ENCODE results near the gene TNKS1BP1.

DNA sequence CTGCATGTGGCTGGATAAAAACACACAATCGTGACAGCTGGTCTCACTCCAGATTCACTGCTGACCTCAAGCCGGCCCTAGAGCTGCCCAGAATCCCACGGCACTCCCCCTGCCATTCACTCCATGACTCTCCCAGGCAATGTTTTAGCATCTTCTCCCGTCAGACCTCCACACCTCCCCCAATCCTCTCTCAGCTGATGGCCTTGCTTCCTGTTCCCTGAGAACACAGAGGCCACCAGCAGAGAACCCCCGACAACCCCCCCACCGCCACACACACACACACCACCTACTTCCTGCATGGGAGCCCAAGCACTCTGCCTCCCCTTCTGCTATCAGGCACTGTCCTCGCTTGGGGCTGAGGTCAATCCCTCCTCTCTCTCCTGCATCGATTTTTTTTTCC lies 9.3 kb downstream of the TNKS1BP1 start:
- TF ChIP-seq NR2C2 (CRISPR knock-in tag; IDR thresholded peaks at IDR 0.05) (no peak), ZNF317 (CRISPR knock-in tag; IDR thresholded peaks at IDR 0.05; ENCODE audit: borderline replicate concordance, low read depth) (no peak), EMX1 (CRISPR knock-in tag; IDR thresholded peaks at IDR 0.05) (no peak), ZNF121 (CRISPR knock-in tag; IDR thresholded peaks at IDR 0.05) (no peak)
- TF ChIP-seq, protein P1, sequence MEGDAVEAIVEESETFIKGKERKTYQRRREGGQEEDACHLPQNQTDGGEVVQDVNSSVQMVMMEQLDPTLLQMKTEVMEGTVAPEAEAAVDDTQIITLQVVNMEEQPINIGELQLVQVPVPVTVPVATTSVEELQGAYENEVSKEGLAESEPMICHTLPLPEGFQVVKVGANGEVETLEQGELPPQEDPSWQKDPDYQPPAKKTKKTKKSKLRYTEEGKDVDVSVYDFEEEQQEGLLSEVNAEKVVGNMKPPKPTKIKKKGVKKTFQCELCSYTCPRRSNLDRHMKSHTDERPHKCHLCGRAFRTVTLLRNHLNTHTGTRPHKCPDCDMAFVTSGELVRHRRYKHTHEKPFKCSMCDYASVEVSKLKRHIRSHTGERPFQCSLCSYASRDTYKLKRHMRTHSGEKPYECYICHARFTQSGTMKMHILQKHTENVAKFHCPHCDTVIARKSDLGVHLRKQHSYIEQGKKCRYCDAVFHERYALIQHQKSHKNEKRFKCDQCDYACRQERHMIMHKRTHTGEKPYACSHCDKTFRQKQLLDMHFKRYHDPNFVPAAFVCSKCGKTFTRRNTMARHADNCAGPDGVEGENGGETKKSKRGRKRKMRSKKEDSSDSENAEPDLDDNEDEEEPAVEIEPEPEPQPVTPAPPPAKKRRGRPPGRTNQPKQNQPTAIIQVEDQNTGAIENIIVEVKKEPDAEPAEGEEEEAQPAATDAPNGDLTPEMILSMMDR (IDR thresholded peaks at IDR 0.05): no peak
- TF ChIP-seq, protein P2, sequence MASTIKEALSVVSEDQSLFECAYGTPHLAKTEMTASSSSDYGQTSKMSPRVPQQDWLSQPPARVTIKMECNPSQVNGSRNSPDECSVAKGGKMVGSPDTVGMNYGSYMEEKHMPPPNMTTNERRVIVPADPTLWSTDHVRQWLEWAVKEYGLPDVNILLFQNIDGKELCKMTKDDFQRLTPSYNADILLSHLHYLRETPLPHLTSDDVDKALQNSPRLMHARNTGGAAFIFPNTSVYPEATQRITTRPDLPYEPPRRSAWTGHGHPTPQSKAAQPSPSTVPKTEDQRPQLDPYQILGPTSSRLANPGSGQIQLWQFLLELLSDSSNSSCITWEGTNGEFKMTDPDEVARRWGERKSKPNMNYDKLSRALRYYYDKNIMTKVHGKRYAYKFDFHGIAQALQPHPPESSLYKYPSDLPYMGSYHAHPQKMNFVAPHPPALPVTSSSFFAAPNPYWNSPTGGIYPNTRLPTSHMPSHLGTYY (CRISPR knock-in tag; IDR thresholded peaks at IDR 0.05): no peak
- TF ChIP-seq, protein P3, sequence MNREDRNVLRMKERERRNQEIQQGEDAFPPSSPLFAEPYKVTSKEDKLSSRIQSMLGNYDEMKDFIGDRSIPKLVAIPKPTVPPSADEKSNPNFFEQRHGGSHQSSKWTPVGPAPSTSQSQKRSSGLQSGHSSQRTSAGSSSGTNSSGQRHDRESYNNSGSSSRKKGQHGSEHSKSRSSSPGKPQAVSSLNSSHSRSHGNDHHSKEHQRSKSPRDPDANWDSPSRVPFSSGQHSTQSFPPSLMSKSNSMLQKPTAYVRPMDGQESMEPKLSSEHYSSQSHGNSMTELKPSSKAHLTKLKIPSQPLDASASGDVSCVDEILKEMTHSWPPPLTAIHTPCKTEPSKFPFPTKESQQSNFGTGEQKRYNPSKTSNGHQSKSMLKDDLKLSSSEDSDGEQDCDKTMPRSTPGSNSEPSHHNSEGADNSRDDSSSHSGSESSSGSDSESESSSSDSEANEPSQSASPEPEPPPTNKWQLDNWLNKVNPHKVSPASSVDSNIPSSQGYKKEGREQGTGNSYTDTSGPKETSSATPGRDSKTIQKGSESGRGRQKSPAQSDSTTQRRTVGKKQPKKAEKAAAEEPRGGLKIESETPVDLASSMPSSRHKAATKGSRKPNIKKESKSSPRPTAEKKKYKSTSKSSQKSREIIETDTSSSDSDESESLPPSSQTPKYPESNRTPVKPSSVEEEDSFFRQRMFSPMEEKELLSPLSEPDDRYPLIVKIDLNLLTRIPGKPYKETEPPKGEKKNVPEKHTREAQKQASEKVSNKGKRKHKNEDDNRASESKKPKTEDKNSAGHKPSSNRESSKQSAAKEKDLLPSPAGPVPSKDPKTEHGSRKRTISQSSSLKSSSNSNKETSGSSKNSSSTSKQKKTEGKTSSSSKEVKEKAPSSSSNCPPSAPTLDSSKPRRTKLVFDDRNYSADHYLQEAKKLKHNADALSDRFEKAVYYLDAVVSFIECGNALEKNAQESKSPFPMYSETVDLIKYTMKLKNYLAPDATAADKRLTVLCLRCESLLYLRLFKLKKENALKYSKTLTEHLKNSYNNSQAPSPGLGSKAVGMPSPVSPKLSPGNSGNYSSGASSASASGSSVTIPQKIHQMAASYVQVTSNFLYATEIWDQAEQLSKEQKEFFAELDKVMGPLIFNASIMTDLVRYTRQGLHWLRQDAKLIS (CRISPR knock-in tag; IDR thresholded peaks at IDR 0.05; ENCODE audit: borderline replicate concordance): no peak
- TF ChIP-seq, protein P4, sequence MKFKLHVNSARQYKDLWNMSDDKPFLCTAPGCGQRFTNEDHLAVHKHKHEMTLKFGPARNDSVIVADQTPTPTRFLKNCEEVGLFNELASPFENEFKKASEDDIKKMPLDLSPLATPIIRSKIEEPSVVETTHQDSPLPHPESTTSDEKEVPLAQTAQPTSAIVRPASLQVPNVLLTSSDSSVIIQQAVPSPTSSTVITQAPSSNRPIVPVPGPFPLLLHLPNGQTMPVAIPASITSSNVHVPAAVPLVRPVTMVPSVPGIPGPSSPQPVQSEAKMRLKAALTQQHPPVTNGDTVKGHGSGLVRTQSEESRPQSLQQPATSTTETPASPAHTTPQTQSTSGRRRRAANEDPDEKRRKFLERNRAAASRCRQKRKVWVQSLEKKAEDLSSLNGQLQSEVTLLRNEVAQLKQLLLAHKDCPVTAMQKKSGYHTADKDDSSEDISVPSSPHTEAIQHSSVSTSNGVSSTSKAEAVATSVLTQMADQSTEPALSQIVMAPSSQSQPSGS (CRISPR knock-in tag; IDR thresholded peaks at IDR 0.05; ENCODE audit: borderline replicate concordance, low read depth): no peak
- TF ChIP-seq, protein P5, sequence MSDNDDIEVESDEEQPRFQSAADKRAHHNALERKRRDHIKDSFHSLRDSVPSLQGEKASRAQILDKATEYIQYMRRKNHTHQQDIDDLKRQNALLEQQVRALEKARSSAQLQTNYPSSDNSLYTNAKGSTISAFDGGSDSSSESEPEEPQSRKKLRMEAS (CRISPR knock-in tag; IDR thresholded peaks at IDR 0.05): no peak
- TF ChIP-seq, protein P6, sequence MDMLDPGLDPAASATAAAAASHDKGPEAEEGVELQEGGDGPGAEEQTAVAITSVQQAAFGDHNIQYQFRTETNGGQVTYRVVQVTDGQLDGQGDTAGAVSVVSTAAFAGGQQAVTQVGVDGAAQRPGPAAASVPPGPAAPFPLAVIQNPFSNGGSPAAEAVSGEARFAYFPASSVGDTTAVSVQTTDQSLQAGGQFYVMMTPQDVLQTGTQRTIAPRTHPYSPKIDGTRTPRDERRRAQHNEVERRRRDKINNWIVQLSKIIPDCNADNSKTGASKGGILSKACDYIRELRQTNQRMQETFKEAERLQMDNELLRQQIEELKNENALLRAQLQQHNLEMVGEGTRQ (CRISPR knock-in tag; IDR thresholded peaks at IDR 0.05): no peak
- TF ChIP-seq, protein P7, sequence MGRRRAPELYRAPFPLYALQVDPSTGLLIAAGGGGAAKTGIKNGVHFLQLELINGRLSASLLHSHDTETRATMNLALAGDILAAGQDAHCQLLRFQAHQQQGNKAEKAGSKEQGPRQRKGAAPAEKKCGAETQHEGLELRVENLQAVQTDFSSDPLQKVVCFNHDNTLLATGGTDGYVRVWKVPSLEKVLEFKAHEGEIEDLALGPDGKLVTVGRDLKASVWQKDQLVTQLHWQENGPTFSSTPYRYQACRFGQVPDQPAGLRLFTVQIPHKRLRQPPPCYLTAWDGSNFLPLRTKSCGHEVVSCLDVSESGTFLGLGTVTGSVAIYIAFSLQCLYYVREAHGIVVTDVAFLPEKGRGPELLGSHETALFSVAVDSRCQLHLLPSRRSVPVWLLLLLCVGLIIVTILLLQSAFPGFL (CRISPR knock-in tag; IDR thresholded peaks at IDR 0.05; ENCODE audit: borderline replicate concordance): no peak
- TF ChIP-seq, protein P8, sequence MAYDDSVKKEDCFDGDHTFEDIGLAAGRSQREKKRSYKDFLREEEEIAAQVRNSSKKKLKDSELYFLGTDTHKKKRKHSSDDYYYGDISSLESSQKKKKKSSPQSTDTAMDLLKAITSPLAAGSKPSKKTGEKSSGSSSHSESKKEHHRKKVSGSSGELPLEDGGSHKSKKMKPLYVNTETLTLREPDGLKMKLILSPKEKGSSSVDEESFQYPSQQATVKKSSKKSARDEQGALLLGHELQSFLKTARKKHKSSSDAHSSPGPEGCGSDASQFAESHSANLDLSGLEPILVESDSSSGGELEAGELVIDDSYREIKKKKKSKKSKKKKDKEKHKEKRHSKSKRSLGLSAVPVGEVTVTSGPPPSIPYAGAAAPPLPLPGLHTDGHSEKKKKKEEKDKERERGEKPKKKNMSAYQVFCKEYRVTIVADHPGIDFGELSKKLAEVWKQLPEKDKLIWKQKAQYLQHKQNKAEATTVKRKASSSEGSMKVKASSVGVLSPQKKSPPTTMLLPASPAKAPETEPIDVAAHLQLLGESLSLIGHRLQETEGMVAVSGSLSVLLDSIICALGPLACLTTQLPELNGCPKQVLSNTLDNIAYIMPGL (CRISPR knock-in tag; IDR thresholded peaks at IDR 0.05): no peak
- TF ChIP-seq, protein P9, sequence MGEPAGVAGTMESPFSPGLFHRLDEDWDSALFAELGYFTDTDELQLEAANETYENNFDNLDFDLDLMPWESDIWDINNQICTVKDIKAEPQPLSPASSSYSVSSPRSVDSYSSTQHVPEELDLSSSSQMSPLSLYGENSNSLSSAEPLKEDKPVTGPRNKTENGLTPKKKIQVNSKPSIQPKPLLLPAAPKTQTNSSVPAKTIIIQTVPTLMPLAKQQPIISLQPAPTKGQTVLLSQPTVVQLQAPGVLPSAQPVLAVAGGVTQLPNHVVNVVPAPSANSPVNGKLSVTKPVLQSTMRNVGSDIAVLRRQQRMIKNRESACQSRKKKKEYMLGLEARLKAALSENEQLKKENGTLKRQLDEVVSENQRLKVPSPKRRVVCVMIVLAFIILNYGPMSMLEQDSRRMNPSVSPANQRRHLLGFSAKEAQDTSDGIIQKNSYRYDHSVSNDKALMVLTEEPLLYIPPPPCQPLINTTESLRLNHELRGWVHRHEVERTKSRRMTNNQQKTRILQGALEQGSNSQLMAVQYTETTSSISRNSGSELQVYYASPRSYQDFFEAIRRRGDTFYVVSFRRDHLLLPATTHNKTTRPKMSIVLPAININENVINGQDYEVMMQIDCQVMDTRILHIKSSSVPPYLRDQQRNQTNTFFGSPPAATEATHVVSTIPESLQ (CRISPR knock-in tag; IDR thresholded peaks at IDR 0.05): no peak

All from WTC11 (cell line).